Ascending aorta (tissue), 2 donors: ENCODE data around the gene TRAF3. TPM values are rescaled to one million over a fixed set of nuclear protein-coding genes. Genes with fewer than 3 reads are reported as not detected.

Experiments used
- DNase-seq, 2 donors: peaks; one replicate each; pipeline ENCODE4 v3.0.0-alpha.2; 2019; ENCODE audit warnings: low spot score in 2 of 2
- H3K27ac ChIP-seq, 2 donors: fragments of 200-600 bp; sonication (generic); one replicate each; pipeline ENCODE4 v1.5.1; 2016 to 2017; ENCODE audit warnings: mild to moderate bottlenecking in 1 of 2
- H3K27me3 ChIP-seq: fragments of 200-600 bp; sonication (generic); one replicate; pipeline ENCODE4 v1.5.1; 2017
- H3K36me3 ChIP-seq, 2 donors: fragments of 200-600 bp; sonication (generic); one replicate each; pipeline ENCODE4 v1.5.1; 2016
- H3K4me1 ChIP-seq, 2 donors: fragments of 200-600 bp; sonication (generic); one replicate each; pipeline ENCODE4 v1.5.1; 2016 to 2017; ENCODE audit warnings: mild to moderate bottlenecking in 1 of 2
- H3K4me3 ChIP-seq, 2 donors: fragments of 200-600 bp; sonication (generic); one replicate each; pipeline ENCODE4 v1.5.1; 2016 to 2017; ENCODE audit warnings: mild to moderate bottlenecking in 1 of 2
- H3K9me3 ChIP-seq, 2 donors: fragments of 200-600 bp; sonication (generic); one replicate each; pipeline ENCODE4 v1.5.1; 2016
- CTCF ChIP-seq, 3 experiments: fragments of 200-600 bp in 2 of 3; fragments of 450-650 bp in 1 of 3; sonication (generic) in 2 of 3; IDR thresholded peaks; one replicate each; pipeline ENCODE4 v1.5.1; 2016 to 2019; ENCODE audit warnings: antibody characterized with exemption in 3 of 3, mild to moderate bottlenecking in 1 of 3, moderate library complexity in 1 of 3
- intact Hi-C: fragments of 100-400 bp; cut with DNase I; formaldehyde crosslinking; loops from one replicate; pipeline ENCODE4 v1.15.1; 2023
- total RNA-seq: library from RNA; depleted of rRNA; stranded (reverse); fragments of >200 nt; gene quantifications from one replicate; pipeline ENCODE4 v1.1.0, GENCODE V29; 2016

The TRAF3 gene
- total RNA-seq, 1 donor from 2014 or later: 12.2 TPM

- intact Hi-C loops: no loop called here
- Histone ChIP-seq H3K27me3 (no peaks in the 10 kb centered on the region), H3K4me1 (no peaks in the 10 kb centered on the region), H3K9me3 (no peaks in the 10 kb centered on the region), H3K36me3 (no peaks in the 10 kb centered on the region), H3K4me3 (no peak overlapping the region), H3K27ac (no peak overlapping the region)
- no peak for TF ChIP-seq CTCF (IDR thresholded peaks at IDR 0.05)
- no peak for DNase-seq
These were observed 27.6 kb upstream of the TRAF3 start for GRCh38 chr14:102749393-102750305.

- DNase-seq: no peak
- no peaks in the 10 kb centered on the region for H3K4me1 ChIP-seq
- intact Hi-C loops: no loop called here
- H3K27ac ChIP-seq: no peak overlapping the region
- H3K36me3 ChIP-seq: no peaks in the 10 kb centered on the region
- H3K9me3 ChIP-seq: no peaks in the 10 kb centered on the region
- no peak overlapping the region for H3K4me3 ChIP-seq
- no peaks in the 10 kb centered on the region for H3K27me3 ChIP-seq
- no peak for TF ChIP-seq CTCF (IDR thresholded peaks at IDR 0.05)
These were observed 26.9 kb upstream of the TRAF3 start for GRCh38 chr14:102750376-102750775.

GRCh38 chr14:102751088-102751487 is 26.2 kb upstream of the TRAF3 start:
- no peaks in the 10 kb centered on the region for H3K9me3 ChIP-seq
- DNase-seq: no peak
- no peak overlapping the region for H3K4me3 ChIP-seq
- intact Hi-C loops: no loop called here
- TF ChIP-seq CTCF (IDR thresholded peaks at IDR 0.05): no peak
- no peaks in the 10 kb centered on the region for H3K27me3 ChIP-seq
- H3K4me1 ChIP-seq: no peaks in the 10 kb centered on the region
- no peaks in the 10 kb centered on the region for H3K36me3 ChIP-seq
- H3K27ac ChIP-seq: no peak overlapping the region

DNA sequence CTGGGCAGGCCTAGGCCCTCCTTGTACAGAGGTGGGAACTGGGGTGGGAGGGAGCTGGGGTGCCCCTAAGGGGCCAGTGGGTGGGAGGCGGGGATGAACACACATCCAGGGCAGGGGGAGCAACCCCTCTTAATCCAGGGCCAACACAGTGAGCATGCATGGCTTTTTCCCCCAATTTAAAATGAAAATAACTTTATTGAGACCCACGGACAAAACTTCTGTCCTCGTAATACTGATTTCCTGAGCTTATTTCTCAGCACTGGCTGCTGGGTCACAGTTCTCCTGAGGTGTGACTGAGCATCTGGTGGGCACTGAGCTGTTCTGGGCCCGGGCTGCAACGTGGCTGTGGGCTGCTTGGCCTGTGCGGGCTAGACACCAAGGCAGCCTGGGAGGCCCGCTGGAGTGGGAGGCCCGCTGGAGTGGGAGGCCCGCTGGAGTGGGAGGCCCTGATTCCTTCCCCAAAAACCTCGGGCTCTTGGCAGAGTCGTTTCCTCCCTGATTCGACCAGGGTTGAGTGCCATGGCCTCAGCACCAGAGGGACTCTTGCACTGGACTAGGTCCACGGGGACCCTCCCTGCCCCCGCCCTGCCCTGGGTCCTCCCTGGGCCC is 24.9 kb upstream of the TRAF3 start:
- Histone ChIP-seq H3K4me1 (no peaks in the 10 kb centered on the region), H3K4me3 (no peak overlapping the region), H3K36me3 (no peaks in the 10 kb centered on the region), H3K27me3 (no peaks in the 10 kb centered on the region), H3K9me3 (no peaks in the 10 kb centered on the region), H3K27ac (no peak overlapping the region)
- intact Hi-C loops: no loop called here
- no peak for DNase-seq
- no peak for TF ChIP-seq CTCF (IDR thresholded peaks at IDR 0.05)

DNA sequence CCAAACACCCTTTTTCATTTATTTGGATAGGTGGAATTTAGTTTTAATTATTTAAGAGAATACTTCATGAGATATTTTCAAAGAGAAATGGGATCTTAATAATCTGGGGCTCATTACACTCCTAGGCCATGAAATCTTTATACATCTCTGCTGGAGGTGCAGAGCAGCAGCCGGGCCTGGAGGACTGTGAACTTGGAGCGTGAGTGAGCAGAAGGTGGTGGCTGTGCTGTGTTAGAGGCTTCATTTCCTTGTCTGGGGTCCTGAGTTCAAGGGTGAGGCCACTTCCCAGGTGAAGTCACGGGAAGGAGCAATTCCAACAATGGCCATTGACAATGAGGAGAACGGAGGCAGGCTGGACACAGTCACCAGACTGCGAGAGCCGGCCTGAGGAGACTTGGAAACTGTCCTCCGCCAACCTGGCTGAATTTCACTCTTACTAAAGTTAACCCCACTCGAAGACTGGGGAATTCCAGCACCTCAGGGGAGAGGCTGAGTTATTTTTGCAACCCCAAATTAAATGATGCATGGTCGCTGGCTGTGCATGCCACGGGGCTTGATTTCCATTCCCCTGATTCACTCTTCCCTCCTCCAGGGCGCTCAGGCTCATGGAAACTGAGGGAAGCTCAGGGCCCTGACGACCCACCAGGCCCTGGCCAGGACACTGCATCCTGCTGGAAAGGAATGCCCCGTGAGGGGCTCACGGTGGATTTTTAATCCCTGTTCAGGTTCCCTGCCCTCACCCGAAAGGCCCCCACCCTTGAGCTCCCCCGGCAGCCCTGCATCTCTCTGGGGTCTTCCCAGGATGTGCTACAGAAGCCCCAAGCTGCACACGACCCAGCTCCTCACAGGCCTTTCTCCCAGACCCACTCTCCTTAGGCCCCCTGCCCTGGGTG is 22.6 kb upstream of the TRAF3 start:
- no peaks in the 10 kb centered on the region for H3K9me3 ChIP-seq
- no peaks in the 10 kb centered on the region for H3K4me1 ChIP-seq
- H3K27me3 ChIP-seq: no peaks in the 10 kb centered on the region
- no peak for DNase-seq
- H3K27ac ChIP-seq: no peak overlapping the region
- H3K36me3 ChIP-seq: no peaks in the 10 kb centered on the region
- no peak for TF ChIP-seq CTCF (IDR thresholded peaks at IDR 0.05)
- H3K4me3 ChIP-seq: no peak overlapping the region
- intact Hi-C loops: no loop called here
